GM21723 (cell line): Measurements from ENCODE around the gene ECI2.
"Not testable (repeated sequence)": the region's sequence is repeated elsewhere in the genome, so short reads cannot be mapped to it uniquely, and the experiment has no call there.

Experiments
- ATAC-seq: cut with Tn5 transposase; IDR thresholded peaks from one replicate; pipeline ENCODE4 v1.9.1; 2021; ENCODE audit warnings: mild to moderate bottlenecking, moderate library complexity; ENCODE audit not compliant: unreplicated experiment

Gene ECI2

DNA sequence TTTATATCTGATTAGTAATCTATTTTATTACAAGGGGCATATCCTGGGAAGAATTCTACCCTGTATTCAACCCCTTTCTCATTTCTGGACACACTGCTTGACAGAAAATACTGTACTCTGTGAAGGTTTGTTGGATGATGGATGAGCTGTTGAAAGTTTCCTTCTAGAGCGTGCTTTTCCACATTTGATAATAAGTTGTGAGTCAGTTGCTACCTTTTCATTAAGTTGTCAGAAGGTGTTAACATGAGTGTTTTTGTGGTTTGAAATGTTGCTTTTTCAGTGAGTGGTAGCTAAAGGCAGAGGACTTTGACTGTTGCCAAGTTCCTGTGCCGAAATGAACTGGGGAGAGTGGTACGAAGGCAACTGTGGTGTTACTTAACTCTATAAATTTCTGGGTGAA, 3.9 kb upstream of the ECI2 start:
- no peak for ATAC-seq

DNA sequence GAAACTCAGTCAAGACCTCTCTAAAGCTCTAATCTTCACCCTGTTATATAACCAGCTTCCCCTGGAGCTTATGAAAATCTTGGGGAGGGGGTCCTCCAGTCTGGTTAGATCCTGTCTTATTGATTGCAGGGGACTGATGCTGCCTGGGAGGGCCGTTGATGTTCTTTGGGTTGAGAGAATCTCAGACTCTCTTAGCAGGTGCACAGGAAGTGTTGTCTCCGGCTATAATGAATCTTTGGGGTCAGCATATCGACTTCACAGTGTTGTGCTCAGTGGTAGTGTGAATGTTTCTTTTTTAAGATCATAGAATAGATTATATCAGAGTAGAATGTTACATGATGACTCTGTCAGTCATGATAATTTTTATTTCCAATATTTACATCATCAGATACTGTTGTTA, 2.8 kb upstream of the ECI2 start:
- ATAC-seq: no peak

DNA sequence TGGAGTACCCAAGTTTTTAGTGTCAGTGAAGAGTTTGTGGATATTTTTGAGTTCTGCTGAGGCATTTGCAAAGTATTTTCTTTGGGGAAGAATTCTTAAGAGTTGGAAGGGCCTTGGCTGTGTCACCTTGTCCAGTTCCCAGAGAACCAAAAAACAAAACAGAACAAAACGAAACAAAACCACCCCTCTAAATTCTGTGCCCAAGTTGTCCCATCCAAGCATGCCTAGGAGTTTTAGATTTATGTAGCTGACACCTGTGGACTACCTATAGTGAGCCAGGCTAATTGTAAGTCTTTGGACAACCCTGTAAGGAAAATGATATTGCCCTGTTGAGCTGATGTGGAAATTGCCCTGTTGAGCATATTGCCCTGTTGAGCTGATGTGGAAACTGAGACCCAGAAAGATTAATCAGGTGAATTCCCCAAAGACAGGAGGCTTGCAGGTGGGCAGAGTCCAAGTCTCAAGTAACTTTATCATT, 1.0 kb upstream of the ECI2 start:
- no peak for ATAC-seq

DNA sequence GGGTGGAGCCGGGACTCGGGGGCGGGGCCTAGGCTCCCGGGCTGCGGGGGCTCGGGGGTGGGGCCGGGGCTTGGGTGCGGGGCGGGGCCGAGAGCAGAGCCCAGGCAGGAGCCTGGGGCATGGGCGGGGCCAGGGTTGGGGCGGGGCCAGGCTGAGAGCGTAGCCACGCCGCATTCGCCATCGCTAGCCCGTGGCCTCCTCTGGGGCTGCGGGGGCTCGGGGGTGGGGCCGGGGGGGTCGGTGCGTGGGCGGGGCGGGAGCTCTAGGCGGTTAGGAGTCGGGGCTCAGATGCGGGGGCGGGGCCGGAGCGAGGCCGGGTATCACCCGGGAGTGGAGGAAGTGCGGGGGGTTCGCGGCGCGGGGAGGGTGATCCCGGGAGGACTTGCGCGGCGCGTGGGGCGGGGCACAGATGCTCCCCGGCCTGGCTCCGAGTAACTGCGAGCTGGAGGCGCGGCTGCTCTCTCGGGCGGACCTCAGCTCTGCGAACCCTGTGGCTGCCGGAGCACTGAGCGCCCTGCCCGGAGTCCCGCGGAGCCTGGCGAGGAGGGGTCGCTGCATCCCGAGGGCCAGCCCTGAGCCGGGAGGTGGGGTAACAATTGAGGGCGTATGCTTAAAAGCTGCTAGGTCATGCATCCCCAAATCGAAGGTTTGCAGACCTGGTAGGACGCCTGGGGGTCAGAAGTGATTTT, 434 bp upstream of the ECI2 start:
- ATAC-seq: peak; percentile 69

DNA sequence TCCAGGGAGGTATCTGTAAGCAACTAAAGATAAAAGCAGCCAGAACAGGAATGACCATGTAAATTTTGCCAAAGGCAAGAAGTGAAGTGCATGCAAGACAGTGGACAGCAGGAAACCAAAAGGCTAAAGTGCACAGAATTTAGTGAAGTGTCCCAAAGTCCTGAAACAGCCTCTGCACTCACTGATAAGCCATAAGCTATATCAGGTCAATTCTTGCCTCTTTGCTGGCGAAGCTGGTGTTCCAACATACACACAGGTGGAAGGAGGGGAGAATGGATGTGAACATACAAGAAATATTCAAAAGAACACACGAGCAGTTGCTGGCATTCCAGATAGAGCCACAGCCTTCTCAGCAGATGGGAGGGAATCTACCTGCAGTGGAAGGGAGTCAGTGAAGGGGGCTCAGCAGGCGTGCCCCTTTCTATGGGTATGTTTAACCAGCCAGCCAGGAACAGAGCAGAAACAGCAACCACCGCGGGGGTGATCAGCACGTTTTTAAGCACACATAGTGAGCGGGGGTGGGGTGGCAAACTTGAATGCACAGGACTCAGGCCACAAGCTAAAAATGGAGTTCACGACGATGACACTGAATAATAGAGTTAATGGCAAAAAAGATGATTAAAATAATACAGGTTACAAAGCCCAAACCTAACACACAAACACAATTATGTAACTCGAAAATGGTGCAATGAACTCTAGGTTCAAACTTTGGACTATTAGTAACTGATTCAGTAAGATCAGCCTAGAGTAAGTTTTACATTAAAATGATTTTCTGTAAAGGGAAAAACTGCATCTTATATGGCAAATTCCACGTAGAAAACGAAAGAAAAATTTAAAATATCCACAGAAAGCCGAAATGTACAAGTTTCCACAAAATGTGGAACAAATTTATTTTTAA, 1.2 kb downstream of the ECI2 start:
- ATAC-seq: no peak

DNA sequence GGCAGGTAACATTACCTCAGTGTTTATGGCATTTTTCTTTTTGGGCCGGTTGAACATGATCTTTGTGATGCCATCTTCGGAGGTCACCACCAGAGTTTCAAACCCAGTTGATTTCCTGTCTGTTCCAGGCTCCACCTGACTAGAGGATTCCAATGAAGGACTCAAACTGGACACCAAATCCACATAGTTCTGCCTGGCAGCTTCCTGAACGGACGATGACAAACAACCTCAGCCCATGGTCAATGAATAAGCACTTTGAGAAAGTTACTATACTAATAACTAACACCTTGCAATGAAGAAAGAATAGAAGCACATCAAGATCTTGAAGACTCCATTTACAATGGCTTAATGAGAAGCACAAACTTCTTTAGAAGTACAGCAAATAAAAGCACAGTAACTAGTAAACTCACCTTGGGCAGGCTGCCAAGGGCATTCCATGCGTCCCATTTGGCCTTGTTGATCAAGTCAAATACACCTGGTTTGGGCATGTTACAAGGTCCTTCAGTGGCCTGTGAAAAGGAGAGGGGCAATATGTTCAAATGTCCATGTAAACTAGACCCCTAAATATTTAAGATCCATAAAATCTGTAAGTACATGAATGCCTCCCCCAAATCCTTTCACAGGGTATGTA, 4.9 kb downstream of the ECI2 start:
- no peak for ATAC-seq

DNA sequence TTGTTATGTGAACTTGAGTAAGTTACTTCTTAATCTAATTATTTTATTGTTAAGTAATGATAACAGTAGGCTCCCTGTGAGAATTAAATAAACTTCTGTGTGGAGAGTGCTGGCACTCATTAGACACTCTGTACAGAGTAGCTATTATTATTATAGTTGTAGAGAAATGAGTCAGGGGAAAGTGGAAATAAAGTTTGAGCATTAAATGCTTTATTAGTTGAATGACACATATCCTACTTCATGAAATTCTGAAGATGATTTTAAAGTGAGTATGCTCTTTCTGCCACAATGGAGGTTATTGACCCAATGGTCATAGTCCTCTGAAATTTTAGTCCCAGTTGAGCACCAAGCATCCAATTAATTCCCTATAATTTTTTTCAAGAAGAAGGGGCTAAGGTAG, 5.9 kb downstream of the ECI2 start:
- no peak for ATAC-seq

DNA sequence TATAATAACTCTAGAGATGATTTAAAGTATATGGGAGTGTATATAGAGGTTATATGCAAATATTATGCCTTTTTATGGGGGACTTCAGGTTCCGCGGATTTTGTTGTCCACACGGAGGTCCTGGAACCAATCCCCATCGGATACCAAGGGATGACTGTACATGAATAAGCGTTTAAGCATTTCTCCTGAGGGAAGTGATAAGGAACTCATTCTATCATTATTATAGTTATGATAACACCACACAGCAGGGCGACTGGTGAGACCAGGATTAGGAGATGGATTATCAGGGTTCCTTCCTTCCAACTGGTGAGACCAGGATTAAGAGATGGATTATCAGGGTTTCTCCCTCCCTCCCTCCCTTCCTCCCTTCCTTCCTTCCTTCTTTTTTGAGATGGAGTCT, 6.6 kb downstream of the ECI2 start:
- ATAC-seq: no peak

DNA sequence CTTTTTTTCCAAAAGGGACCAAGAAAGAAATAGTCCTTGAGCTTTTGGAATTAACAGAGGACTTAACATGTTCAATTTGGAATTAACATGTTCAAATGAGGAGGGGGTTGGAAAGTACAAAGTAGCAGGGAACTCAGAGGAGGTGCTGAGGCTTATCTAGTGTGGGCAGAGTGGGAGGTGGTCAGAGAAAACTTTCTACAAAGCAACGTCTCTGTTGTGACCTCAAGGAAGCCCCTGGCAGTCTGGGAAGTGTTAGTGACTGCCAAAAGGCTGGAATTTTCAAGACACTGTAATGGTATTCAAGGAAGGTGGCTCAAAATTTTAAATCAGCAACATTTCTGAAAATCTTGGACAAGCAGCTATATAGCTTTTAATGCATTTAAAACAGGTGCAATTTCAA, 7.3 kb downstream of the ECI2 start:
- ATAC-seq: no peak

DNA sequence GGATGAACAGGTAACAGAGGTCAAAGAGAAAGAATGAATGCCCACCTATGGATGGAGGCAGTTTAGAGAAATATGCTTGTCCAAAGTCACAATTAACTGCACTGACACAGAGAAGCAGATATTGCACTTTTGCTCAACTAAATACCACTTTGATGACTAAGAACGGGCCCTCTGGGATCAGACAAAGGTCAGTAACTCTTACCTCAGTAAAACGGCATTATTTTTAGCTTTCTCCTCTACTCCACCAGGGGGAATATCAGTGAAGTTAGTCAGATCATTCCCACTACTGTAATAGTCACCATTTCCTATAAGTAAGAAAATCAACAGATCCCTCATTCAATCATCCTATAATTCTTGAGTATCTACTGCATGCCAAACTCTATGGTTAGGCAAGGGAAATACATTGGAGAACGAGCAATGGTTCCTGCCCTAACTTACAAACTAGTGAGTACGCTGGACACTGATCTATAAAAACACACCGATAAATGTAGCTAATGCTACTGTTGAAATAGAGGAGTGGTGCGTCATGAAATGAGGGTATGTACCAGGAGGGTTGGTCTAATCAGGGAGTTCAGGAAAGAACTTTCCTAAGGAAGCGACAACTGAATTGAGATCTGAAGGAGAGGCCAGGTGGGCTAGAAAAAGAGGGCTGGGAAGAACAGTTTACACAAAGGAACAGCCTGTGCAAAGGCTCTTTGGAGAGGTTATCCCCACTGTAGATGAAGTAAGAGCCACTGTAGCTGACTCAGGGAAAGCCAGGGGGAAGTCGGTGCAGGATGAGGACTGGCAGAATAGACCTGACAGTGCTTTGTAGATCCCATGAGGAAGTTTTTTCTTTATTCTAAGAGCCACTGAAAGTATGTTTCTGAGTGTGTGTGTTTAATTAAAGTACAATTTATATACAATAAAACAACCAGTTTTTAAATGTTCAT, 9.2 kb downstream of the ECI2 start:
- ATAC-seq: no peak

DNA sequence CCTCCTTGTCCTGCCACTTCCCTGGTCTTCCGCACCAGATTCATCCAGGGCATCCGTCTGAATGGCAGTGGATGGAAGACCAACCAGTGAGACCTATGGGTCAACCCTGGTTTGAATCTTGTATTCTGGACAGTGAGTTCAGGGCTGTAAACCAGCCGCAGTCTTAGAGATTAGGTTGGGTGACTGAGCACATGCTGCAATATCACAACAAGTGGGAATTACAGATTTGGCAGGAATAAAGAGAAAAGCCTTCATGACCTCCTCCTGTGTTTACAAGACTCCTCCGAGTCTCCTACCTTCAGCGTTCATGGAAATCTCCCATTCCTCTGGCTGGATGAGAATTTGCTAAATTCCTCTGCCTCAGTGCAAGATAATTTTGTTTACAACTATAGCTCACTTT, 9.9 kb downstream of the ECI2 start:
- no peak for ATAC-seq

DNA sequence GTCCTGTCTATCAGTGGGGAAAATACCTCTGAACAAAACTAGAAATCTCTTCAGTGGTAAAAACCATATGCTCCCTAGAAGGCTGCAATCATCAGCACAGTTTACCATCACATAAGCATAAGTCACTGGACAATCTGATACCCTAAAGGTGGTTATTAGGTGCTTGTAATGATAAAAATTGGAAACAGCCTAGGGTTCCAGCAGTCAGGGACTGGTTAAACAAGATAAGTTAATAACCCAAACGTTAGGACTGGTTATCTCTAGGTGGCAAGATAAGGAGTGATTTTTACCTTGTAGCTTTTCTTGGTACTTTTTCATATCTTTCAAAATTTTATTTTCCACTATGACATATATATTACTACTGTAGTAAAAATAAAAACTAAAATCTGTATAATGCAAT, 11.0 kb downstream of the ECI2 start:
- ATAC-seq: no peak

DNA sequence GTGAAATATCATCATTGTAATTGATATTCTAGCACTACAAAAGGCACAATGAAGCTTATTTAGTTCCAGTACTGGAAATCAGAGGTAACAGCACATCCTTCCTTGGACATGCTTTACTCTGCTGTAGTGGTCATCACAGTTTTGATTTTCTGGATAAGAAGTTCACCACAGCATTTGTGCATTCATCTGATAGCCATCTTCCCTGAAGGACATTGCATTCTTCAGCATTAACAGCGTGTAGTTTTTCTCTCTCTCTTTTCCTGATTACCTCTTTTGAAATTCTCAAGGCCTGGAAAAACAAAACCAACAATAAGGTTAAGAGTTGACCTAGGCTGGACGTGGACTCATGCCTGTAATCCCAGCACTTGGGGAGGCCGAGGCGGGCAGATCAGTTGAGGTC, 19.6 kb downstream of the ECI2 start:
- ATAC-seq: no peak

DNA sequence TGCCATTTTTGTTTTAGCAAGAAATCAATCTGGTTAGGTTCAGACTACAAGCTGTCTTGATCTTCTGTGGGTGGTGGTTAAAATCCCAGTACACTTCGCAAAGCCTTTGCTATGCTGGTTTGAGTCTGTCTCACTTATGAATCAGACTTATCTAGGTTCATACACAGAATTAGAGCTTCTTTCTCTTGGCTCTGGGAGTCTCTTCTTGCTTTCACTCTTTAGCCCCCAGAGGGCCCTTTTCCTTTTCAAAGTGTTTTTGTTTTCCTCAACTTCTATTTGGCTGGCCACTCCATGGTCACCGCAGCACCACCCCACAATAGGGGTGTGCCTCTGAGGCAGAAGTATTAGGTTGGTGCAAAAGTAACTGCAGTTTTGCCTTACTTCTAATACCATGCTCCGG, 21.3 kb downstream of the ECI2 start:
- ATAC-seq: no peak

DNA sequence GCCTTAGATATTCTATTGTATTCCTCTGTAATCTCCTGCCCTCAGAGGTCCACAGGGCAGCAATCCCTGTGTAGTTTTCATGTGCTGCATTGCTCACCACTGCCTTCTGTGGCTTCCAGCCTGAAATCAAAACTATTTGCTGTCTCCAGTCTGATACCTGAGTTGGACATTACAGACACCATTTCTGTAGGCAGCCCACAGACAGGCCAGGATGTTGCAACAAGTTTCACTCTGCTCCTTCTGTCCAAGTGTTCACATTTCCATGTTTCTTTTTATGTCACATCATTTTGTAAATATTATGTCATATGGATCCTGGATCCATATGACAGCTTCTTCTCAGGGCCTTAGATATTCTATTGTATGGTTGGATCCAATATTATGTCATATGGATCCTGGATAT, 21.7 kb downstream of the ECI2 start:
- ATAC-seq: no peak

DNA sequence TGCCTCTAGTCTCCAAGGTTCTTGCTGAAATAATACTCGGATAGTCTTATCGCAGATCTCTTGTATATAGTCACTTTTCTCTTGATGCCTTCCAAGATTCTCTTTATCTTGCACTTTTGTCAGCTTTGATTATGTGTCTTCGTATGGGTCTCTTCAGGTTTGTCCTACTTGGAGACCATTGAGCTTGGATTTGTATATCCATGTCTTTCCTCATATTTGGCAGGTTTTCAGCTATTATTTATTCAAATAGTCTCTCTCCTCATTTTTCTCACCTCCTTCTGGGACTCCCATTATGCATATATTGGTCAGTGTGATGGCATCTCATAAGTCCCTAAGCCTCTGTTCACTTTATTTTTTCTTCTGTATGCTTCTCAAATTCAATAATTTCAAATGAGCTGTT, 23.0 kb downstream of the ECI2 start:
- ATAC-seq: no peak

DNA sequence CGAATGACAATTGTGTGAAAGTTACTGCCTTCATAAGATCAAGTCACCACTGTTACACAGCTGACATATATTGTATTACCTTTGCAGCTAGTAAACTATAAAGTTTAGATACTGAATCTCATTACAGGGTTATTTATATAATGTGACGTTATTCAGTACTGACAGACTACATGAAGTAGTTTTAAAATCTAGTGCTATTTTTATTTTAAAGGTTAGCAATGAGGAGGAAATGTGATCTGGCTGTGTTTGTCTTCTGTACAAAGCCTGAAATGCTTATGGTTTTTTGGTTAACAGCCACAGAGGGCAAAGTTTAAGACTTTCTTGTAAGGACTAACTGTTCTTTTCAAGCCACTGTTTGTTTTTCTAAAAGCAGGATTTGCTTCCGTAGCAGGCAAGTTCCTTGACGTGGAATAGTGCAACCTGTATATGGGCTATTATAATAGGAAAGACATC, 26.0 kb downstream of the ECI2 start:
- ATAC-seq: not testable (repeated sequence)

DNA sequence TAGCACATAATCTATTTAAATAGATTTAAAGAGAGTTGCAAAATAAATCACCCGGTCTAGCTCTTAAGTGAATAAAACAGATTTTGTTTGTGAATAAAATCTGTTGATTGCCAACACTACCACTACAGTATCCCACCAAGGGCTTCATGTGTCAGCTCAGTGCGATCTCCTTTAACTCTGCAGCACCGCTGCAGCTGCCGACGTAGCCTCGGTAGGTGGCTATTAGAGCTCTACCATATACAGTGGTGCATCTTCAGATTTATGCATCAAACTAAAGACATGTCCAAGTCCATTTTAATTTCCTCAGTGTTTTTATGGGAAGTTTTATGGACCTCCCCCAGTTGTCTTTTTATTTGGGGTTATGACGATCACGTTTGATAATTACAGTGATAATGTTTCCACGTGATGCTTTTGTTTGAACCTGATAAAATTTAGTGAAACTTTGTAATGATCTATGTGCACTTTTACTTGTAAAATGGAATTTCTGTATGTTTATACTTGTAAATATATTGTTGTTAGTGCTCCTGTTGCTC, 26.7 kb downstream of the ECI2 start:
- no peak for ATAC-seq

DNA sequence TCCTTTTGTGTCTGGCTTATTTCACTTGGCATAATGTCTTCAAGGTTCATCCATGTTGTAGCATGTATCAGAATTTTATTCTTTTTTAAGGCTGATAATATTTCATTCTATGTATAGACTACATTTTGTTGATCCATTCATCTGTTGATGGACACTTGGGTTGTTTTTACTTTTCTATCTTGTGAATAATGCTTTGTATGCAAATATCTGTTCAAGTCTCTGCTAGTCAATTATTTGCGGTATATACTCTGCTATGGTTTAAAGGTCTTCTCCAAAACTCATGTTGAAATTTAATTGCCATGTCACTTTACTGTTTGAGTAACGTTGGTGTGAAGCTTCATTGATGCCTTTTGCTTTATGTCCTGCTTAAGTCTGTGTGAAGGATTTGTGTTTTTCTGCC, 27.5 kb downstream of the ECI2 start:
- ATAC-seq: no peak

DNA sequence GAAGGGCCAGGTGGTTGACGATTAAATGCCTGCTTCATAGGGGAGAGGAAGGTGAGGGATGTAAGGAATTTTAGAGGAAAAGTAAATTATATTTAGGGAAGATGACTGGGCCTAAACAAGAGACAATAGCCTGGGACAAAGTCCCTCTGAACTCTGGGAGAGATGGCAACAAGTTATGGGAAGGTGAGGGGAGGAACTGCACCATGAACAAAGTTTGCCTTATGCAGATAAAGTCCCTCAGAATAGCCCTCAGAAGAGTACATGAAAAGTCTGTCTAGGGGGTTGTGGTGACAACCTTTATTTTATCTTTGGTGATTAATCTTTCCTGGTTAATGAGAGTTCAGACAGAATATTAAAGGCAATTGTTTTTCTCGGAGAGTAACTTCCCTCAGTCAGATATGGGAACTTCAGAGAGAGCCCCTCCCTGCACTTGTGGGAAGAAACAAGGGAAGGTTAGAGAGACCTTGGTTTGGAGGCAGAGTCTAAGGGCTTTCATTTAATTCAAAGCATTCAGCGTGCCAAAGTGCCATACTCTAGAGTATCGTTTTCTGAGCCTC, 29.3 kb downstream of the ECI2 start:
- no peak for ATAC-seq
